IMR-90 (cell line): ENCODE results near the gene TIFAB. TPM values are rescaled to one million over a fixed set of nuclear protein-coding genes. Genes with fewer than 3 reads are reported as not detected.

Source experiments
- ATAC-seq: fragments of 200-7000 bp; cut with Tn5 transposase; 2 replicates; pipeline ENCODE4 v1.9.1; 2020; ENCODE audit warnings: low read depth, mild to moderate bottlenecking, moderate library complexity
- BruUV-seq: library from RNA; stranded (reverse); fragments of 400-500 nt; replicated peaks from 2 replicates; lab custom pipeline; 2021; lab: Mats Ljungman, UMichigan
- CTCF ChIA-PET: fragments of 300-600 bp; formaldehyde crosslinking; extraction: SDS; loops from one replicate; lab custom pipeline; 2021; ENCODE audit warnings: antibody characterized with exemption; lab: Yijun Ruan, JAX
- POLR2A ChIA-PET: fragments of 300-600 bp; sonication (Branson Sonifier 250); formaldehyde crosslinking; loops from one replicate; lab custom pipeline; 2022; ENCODE audit warnings: antibody characterized with exemption; ENCODE audit not compliant: unreplicated experiment; lab: Charles Lee
- DNase-seq: peaks from one replicate; pipeline ENCODE4 v3.0.0; 2013
- H2AFZ ChIP-seq: replicated peaks from 2 replicates; pipeline ENCODE3; 2013; ENCODE audit warnings: low read length, mild to moderate bottlenecking; ENCODE audit not compliant: poor library complexity
- H2AK5ac ChIP-seq: 2 replicates; pipeline ENCODE4 v1.6.1; 2013; ENCODE audit warnings: low read depth, low read length, inconsistent platforms
- H2AK9ac ChIP-seq: replicated peaks from 2 replicates; pipeline ENCODE3; 2013; ENCODE audit warnings: mild to moderate bottlenecking, low read depth, low read length, moderate library complexity; ENCODE audit not compliant: poor library complexity
- H2BK120ac ChIP-seq: 2 replicates; pipeline ENCODE4 v1.6.1; 2013; ENCODE audit warnings: low read depth, low read length, inconsistent platforms
- H2BK15ac ChIP-seq: 3 replicates; pipeline ENCODE4 v1.6.1; 2013; ENCODE audit warnings: low read depth, low read length, inconsistent platforms
- H2BK20ac ChIP-seq: 2 replicates; pipeline ENCODE4 v1.6.1; 2013; ENCODE audit warnings: low read depth, mild to moderate bottlenecking, inconsistent platforms, low read length, moderate library complexity
- H2BK5ac ChIP-seq: 2 replicates; pipeline ENCODE4 v1.6.1; 2013; ENCODE audit warnings: mild to moderate bottlenecking, low read depth, low read length, inconsistent platforms; ENCODE audit not compliant: poor library complexity, severe bottlenecking
- H3K14ac ChIP-seq: replicated peaks from 2 replicates; pipeline ENCODE4 v1.6.1; 2013; ENCODE audit warnings: low read depth, low read length, inconsistent platforms
- H3K18ac ChIP-seq: 2 replicates; pipeline ENCODE4 v1.6.1; 2013; ENCODE audit warnings: low read depth, low read length, control low read depth
- H3K23ac ChIP-seq: 2 replicates; pipeline ENCODE4 v1.6.1; 2013; ENCODE audit warnings: low read depth, low read length, inconsistent platforms
- H3K27ac ChIP-seq: 2 replicates; pipeline ENCODE4 v1.5.1; 2013; ENCODE audit warnings: mild to moderate bottlenecking, control low read depth, low read length; ENCODE audit not compliant: insufficient read depth
- H3K27me3 ChIP-seq: 2 replicates; pipeline ENCODE4 v1.6.1; 2013; ENCODE audit warnings: low read length; ENCODE audit not compliant: control insufficient read depth, insufficient read depth
- H3K36me3 ChIP-seq: 2 replicates; pipeline ENCODE4 v1.6.1; 2013; ENCODE audit warnings: low read length, mixed read lengths; ENCODE audit not compliant: control insufficient read depth, insufficient read depth
- H3K4ac ChIP-seq: 2 replicates; pipeline ENCODE4 v1.6.1; 2013; ENCODE audit warnings: low read depth, low read length, inconsistent platforms
- H3K4me1 ChIP-seq: 2 replicates; pipeline ENCODE4 v1.6.1; 2013; ENCODE audit warnings: low read length, mixed read lengths; ENCODE audit not compliant: control insufficient read depth, insufficient read depth
- H3K4me2 ChIP-seq: 2 replicates; pipeline ENCODE4 v1.6.1; 2013; ENCODE audit warnings: low read depth, mild to moderate bottlenecking, control low read depth, low read length, moderate library complexity
- H3K4me3 ChIP-seq: 2 replicates; pipeline ENCODE4 v1.5.1; 2013; ENCODE audit warnings: low read depth, mild to moderate bottlenecking, control low read depth, low read length, moderate library complexity; ENCODE audit not compliant: insufficient read depth
- H3K56ac ChIP-seq: 2 replicates; pipeline ENCODE4 v1.6.1; 2013; ENCODE audit warnings: low read length, inconsistent platforms; ENCODE audit not compliant: insufficient read depth; ENCODE audit errors: extremely low read depth
- H3K79me1 ChIP-seq, 2 experiments: 2 replicates each; pipeline ENCODE4 v1.6.1; 2013; ENCODE audit warnings: low read length in 2 of 2, inconsistent platforms in 1 of 2, low read depth in 1 of 2
- H3K9ac ChIP-seq: 2 replicates; pipeline ENCODE4 v1.6.1; 2013; ENCODE audit warnings: low read depth, low read length, control low read depth
- H3K9me1 ChIP-seq: 2 replicates; pipeline ENCODE4 v1.6.1; 2013; ENCODE audit warnings: low read length, inconsistent platforms; ENCODE audit not compliant: insufficient read depth
- H3K9me3 ChIP-seq: 2 replicates; pipeline ENCODE4 v1.6.1; 2013; ENCODE audit warnings: low read length; ENCODE audit not compliant: control insufficient read depth, insufficient read depth
- H4K20me1 ChIP-seq: 2 replicates; pipeline ENCODE4 v1.6.1; 2013; ENCODE audit warnings: low read length, inconsistent platforms; ENCODE audit not compliant: insufficient read depth
- H4K5ac ChIP-seq: 2 replicates; pipeline ENCODE4 v1.6.1; 2013; ENCODE audit warnings: mild to moderate bottlenecking, low read depth, low read length, control low read depth
- H4K8ac ChIP-seq, 2 experiments: 2 replicates each; pipeline ENCODE4 v1.6.1; 2013; ENCODE audit warnings: low read depth in 2 of 2, low read length in 2 of 2, control low read depth in 1 of 2, inconsistent platforms in 1 of 2
- H4K91ac ChIP-seq: 2 replicates; pipeline ENCODE4 v1.6.1; 2013; ENCODE audit warnings: low read depth, low read length, inconsistent platforms; ENCODE audit not compliant: insufficient read depth
- CEBPB ChIP-seq: IDR thresholded peaks from 2 replicates; pipeline ENCODE4 v1.6.1; 2012; ENCODE audit warnings: low read depth, low read length, improper control_type of control experiment
- CHD1 ChIP-seq: IDR thresholded peaks from 2 replicates; pipeline ENCODE4 v1.6.1; 2012; ENCODE audit warnings: low read depth, low read length, improper control_type of control experiment
- FOS ChIP-seq: fragments of 150-350 bp; IDR thresholded peaks from 2 replicates; pipeline ENCODE4 v1.6.1; 2016; ENCODE audit warnings: low read depth, low read length
- MAZ ChIP-seq: IDR thresholded peaks from 2 replicates; pipeline ENCODE4 v1.6.1; 2012; ENCODE audit warnings: low read depth, mild to moderate bottlenecking, low read length, improper control_type of control experiment, moderate library complexity, borderline replicate concordance
- RAD21 ChIP-seq: IDR thresholded peaks from 2 replicates; pipeline ENCODE4 v1.6.1; 2012; ENCODE audit warnings: low read length, improper control_type of control experiment
- WGBS, 2 experiments: methylation state at CpG; one replicate each; pipeline versions ENCODE4 v1.1.5 to v1.1.7; 2013; ENCODE audit warnings: missing lambda C conversion rate in 2 of 2; ENCODE audit not compliant: insufficient read length in 1 of 2; ENCODE audit errors: extremely low coverage in 2 of 2; 5-methylcytosine and 5-hydroxymethylcytosine counted together
- dilution Hi-C: fragments of 300-500 bp; cut with HindIII; formaldehyde crosslinking; loops from one replicate; pipeline ENCODE4 v1.14.3; 2018; ENCODE audit warnings: low sequenced_read_pairs; ENCODE audit not compliant: unreplicated experiment
- in situ Hi-C: fragments of 300-500 bp; cut with MboI; formaldehyde crosslinking; loops from 3 replicates; pipeline ENCODE4 v1.14.3; 2019; ENCODE audit warnings: low sequenced_read_pairs, inconsistent platforms, mixed read lengths
- intact Hi-C: fragments of 100-400 bp; cut with micrococcal nuclease; formaldehyde crosslinking; loops from 2 replicates; pipeline ENCODE4 v1.10.0; 2022
- polyA plus RNA-seq, 3 experiments: library from polyadenylated mRNA; depleted of rRNA; stranded (reverse); fragments of >200 nt; gene quantifications; 2 replicates each; pipeline ENCODE4 v1.2.3, GENCODE V29; 2012; ENCODE audit warnings: low replicate concordance in 1 of 3
- total RNA-seq: library from RNA; depleted of rRNA; stranded (reverse); fragments of >200 nt; gene quantifications from 2 replicates; pipeline ENCODE4 v1.2.3, GENCODE V29; 2012

TIFAB gene
- total and polyA plus RNA-seq, 2 of the 4 experiments (the other 2 are of a cell fraction), result not detected

DNA sequence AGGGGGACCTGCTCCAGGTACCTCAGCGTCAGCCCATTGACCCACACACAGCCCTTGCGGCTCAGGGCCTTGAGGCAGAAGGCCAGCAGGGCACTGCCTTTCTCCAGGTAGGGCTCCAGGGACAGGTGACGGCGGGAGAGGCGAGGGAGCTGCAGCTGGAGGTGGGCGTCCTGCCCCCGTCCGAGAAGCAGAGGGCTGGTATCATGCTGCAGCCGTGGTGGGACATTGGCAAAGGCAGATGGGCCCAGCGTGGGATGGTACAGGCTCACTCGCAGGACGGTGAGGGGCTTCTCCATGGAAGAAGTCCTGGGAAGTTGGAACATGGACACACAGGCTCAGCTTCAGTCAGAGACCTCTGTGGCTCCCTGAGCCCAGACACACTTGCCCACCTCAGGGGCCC is 2.5 kb downstream of the TIFAB start:
- Histone ChIP-seq H2AFZ (no peak overlapping the region), H3K4me1 (no peaks in the 10 kb centered on the region), H4K5ac (no peak overlapping the region), H4K91ac (no peak overlapping the region), H3K9me3 (no peaks in the 10 kb centered on the region; the same call in 1 of the 2 replicates), H3K36me3 (no peaks in the 10 kb centered on the region), H3K79me1 (no peaks in the 10 kb centered on the region), H3K4me2 (no peak overlapping the region), H4K8ac (no peak overlapping the region), H4K20me1 (no peaks in the 10 kb centered on the region), H3K27ac (no peak overlapping the region), H2BK5ac (no peak overlapping the region), H3K14ac (no peak overlapping the region), H3K56ac (no peak overlapping the region), H3K4me3 (no peak overlapping the region), H2BK20ac (no peak overlapping the region), H2AK5ac (no peak overlapping the region), H3K27me3 (peaks cover 45% of the 10 kb centered on the region), H3K23ac (no peak overlapping the region), H3K4ac (no peak overlapping the region), H2BK15ac (no peak overlapping the region), H3K9ac (no peak overlapping the region), H3K9me1 (no peaks in the 10 kb centered on the region), H2AK9ac (no peak overlapping the region), H3K18ac (no peak overlapping the region), H2BK120ac (no peak overlapping the region)
- ATAC-seq (no peak), DNase-seq (no peak)
- dilution Hi-C loops (loop anchor here (25.0 kb wide), 1 partner anchor 113 kb away; no protein-coding TSS in a partner anchor), in situ Hi-C loops (no loop called here), intact Hi-C loops (no loop called here)
- 91% methylated on average over 9 of the region's 12 CpGs; no CpG with 5 or more reads in 1 of the 2 experiments for WGBS, 2 experiments
- CTCF ChIA-PET, result interaction anchor here (1.3 kb wide), 1 partner anchor 17 kb away, joined by 5 read pairs; no protein-coding TSS in a partner anchor
- no peak for TF ChIP-seq MAZ
- TF ChIP-seq RAD21, result no peak
- no peak for TF ChIP-seq FOS
- no peak for TF ChIP-seq CEBPB
- TF ChIP-seq CHD1, result no peak
- POLR2A ChIA-PET, result no interaction called here
- BruUV-seq, result no TSS peak
